Measurements from ENCODE around the gene TVP23B.
"Not testable (repeated sequence)": the region's sequence is repeated elsewhere in the genome, so short reads cannot be mapped to it uniquely, and the experiment has no call there.

- TF ChIP-seq CTCF (IDR thresholded peaks at IDR 0.05; ENCODE audit: insufficient read depth, low read length, poor library complexity, severe bottlenecking); EZH2phosphoT487 (conservative IDR thresholded peaks at IDR 0.05; ENCODE audit: low read length): not testable (repeated sequence)
Measured at GRCh38 chr17:18744726-18745125, 36.3 kb upstream of the TVP23B start.
